Astrocyte of the spinal cord (primary cell): ENCODE measurements around the gene LHPP.

Source experiments
- DNase-seq: peaks from one replicate; pipeline ENCODE4 v3.0.0; 2011; ENCODE audit warnings: low read depth, low spot score
- H3K4me3 ChIP-seq: 2 replicates; pipeline ENCODE4 v1.5.1; 2011; ENCODE audit warnings: low read depth, mild to moderate bottlenecking, low read length, moderate library complexity
- in situ Hi-C: cut with HindIII; loops from 2 replicates; pipeline ENCODE4 v1.10.0; 2017; ENCODE audit warnings: low sequenced_read_pairs
- TF ChIP-seq, protein P1 (sequence below): IDR thresholded peaks from 2 replicates; pipeline ENCODE4 v1.5.1; 2012; ENCODE audit warnings: low read depth, mild to moderate bottlenecking, low read length, inconsistent platforms

The LHPP gene

DNA sequence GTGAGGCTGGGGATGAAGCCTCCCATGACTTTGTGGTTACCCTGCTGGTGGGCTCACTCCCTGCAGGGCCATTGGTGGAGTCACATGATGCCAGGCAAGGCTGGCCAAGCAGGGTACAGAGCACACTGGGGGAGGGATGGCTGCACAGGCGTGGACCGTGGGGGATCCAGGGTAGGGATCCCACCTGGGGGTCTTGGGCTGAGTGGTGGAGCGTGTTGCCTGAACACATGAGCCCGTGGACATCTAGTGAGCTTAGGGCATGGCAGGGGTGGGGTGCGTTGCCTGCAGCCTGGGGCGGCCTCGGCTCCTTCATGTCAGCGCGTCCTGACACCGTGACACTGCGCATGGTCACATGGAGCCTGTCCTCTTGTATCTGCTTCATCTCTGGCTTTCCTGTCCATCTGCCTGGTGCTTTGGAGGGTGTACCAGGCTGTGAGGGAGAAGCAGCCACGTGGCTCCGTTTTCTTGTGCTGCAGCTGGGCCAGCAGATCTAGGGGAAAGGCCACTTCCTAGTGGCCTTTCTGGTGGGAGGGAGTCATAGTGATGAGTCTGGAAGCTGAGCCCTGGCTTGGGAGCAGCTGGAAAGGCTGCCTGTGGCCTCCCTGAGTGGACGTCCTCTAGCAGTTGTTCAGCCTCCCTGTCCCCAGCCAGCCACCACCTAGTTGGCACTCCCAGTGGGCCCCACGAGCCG lies 96.2 kb downstream of the LHPP start:
- in situ Hi-C loops, result no loop called here
- no peak for DNase-seq
- H3K4me3 ChIP-seq, result no peak overlapping the region
- TF ChIP-seq, protein P1, sequence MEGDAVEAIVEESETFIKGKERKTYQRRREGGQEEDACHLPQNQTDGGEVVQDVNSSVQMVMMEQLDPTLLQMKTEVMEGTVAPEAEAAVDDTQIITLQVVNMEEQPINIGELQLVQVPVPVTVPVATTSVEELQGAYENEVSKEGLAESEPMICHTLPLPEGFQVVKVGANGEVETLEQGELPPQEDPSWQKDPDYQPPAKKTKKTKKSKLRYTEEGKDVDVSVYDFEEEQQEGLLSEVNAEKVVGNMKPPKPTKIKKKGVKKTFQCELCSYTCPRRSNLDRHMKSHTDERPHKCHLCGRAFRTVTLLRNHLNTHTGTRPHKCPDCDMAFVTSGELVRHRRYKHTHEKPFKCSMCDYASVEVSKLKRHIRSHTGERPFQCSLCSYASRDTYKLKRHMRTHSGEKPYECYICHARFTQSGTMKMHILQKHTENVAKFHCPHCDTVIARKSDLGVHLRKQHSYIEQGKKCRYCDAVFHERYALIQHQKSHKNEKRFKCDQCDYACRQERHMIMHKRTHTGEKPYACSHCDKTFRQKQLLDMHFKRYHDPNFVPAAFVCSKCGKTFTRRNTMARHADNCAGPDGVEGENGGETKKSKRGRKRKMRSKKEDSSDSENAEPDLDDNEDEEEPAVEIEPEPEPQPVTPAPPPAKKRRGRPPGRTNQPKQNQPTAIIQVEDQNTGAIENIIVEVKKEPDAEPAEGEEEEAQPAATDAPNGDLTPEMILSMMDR, result no peak

DNA sequence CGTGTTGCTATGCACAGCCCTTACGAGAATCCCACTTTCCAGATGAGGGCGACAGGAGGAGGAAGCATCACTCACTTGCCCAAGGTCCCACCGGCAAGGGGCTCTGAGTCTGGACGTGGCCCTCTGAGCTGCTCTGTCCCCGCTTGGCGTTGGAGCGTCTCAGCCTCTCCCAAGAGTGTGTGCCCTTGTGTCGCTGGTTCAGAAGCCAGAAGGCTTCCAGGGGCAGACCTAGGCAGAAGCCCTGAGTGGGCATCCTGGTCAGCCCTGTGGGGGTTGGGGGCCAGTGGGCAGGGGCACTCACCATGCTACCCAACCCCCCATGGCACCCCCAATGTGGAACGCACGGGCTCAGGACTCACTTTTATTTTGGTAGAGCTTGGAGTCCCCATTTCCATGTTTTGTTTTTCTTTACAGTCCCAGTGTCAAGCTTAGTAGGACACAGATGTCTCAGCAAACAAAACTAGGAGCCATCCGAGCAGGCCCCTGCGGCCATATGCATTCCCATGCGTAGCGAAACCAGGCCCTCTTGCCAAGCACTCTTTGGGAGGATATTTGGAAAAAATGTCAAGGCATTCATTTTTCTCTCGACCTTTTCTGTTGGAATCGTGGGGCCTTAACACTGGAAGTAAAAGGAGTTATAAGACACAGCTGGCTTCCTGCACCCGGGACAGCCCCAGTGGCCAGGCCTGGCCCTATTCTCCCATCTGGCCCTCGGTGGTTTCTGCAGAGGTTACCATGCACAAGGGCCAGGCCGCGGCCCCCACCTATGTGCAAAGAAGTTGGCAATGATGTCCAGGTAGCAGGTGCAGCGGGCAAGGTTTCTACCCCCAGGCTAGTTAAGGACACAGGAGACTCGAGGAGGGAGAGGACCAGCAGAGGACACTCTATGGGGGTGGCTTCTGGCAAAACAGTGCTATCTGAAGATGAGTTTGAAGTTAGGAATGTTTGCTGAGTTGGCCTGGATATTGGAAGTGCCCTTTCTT lies 97.0 kb downstream of the LHPP start:
- in situ Hi-C loops, result no loop called here
- DNase-seq, result no peak
- TF ChIP-seq, protein P1, result no peak
- H3K4me3 ChIP-seq, result no peak overlapping the region

DNA sequence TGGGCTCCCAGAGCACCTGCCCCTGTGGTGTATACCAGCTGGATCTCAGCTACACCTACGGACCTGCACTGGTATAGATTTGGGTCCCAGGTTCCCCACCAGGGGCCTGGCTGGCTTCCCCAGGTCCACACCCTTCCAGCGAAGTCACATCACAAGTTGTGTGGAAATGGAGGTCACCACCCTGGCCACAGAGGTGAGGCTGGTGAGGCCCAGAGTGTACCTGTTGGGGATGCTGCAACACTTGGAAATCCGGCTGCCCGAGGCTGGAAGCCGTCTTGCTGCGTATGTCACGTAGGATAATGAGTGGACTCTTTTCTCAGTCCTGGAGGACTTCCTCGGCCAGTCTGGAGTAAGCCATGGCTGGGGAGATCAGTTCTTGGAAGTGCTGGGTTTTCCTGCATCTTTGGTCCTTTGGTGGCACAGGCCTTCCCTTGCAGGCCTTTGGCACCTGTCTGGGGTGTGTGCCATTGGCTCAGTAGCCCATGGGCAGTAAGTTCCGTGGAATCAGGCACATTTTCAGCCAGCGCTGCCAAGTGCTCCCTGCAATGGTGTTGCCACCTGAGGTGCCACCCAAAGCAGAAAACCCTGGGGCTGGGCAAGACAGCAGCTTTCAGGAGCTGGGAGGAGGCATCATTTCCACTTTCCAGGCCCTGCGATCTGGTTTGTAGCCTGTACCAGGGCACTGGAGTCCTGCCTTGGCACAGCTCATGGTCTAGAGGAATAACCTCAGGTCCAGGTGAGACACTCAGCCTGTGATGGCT lies 97.9 kb downstream of the LHPP start:
- in situ Hi-C loops, result no loop called here
- TF ChIP-seq, protein P1, result no peak
- no peak for DNase-seq

DNA sequence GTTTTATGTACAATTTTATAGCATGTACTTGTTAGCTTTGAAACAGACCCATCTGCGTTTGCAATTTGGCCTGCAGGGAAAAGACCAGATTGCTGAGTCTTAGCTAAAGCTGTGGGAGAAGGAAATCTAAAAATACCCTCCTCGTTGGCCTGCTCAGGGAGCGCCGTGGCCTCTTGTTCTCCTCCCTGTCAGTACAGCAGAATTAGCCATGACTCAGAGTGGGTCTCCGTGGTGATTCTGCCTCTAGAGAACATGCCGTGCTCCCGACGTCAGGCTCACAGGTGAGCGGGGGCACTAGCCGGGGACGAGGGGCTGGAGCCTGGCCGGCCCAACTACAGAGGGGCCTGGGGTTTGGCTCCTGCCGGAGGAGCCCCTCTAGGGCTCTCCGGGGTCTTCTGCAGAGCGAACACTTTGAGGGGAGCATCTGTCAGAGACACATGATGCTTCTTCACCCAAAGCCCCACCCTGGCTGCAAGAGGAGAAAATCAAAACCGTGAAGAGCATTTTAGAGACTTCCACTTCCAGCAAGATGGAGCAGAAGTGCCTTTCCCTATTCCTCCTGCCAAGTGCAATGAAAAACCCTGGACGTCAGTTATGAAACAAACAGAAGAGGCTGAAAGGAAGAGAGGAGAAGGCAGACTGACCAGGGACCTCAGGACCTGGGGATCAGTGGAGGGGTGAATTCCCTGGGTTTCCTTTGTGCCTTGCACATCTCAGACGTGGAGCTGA lies 98.9 kb downstream of the LHPP start:
- in situ Hi-C loops, result no loop called here
- H3K4me3 ChIP-seq, result no peak overlapping the region
- peak; percentile 83 for DNase-seq
- TF ChIP-seq, protein P1, result no peak

More for the DNA sequence above, 97.9 kb downstream of the LHPP start:
- H3K4me3 ChIP-seq, result no peak overlapping the region

DNA sequence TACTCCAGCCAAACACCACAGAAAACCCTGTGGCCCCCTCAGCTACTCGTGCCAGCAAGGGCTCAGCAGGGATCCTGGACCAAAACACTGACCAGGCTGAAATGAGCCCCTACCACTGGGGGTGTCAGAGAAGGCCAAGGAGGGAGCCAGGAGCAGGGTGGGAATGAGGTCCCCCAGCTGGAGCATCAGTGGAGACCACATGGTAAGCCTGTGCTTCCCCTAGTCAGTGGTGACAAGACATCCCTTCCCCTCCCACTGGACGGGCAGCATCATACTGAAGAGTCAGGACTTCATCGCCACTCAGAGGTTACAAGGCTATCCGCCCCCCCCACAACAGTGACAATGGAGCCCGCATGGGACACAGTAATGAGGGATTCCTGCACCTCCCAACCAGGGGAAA lies 99.6 kb downstream of the LHPP start:
- TF ChIP-seq, protein P1, result no peak
- H3K4me3 ChIP-seq, result no peak overlapping the region
- in situ Hi-C loops, result no loop called here
- DNase-seq, result no peak
